ENCODE results near the gene MRPL38. TPM values are rescaled to one million over a fixed set of nuclear protein-coding genes. Genes with fewer than 3 reads are reported as not detected.

The MRPL38 gene
- total RNA-seq, 1 experiment from 2014 or later, result 74.5 TPM

DNA sequence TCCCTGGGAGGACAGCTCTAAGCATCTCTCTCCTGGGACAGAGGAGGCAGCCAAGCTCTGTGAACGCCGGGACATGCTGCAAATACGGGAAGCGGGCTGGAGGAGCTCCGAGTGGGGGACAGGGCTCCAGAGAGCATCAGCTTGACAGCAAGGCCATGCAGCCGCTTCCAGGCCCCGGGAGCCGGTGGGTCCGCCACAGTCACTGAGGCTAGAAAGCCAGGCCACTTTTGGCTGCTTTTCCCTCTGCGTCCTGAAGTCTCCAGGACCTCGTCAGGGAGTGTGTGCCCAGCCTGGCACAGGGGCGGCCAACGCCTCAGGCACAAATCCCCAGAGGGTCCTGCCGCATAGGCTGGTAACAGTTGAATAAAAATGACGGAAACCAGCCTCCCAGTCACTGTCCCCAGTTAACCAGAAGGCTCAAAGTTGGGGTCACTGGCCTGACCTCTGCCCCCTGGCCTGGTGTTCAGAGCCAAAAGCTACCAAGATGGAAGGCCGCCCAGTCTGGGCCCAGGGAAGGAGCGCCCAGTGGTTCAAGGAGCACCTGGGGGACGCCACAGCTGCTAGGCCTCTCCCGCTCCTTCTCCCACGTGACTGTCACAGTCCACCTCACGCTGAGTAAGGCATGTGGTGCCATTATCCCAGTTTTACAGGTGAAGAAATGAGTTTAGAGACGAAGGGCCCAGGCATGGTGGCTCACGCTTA is 4.8 kb downstream of the MRPL38 start:
- Histone ChIP-seq H3K27ac (ENCODE audit: low read length) (no peak overlapping the region), H3F3A (ENCODE audit: low read length, unreplicated experiment) (peaks cover 9% of the 10 kb centered on the region), H3K9me2 (replicated peaks; ENCODE audit: low read length) (no peaks in the 10 kb centered on the region), H3K4me1 (ENCODE audit: insufficient read depth, low read length) (peaks cover 24% of the 10 kb centered on the region), H3K27me3 (ENCODE audit: low read length) (no peaks in the 10 kb centered on the region), H3K4me2 (ENCODE audit: low read length) (no peak overlapping the region), H4K20me1 (ENCODE audit: low read length) (no peaks in the 10 kb centered on the region), H3K9ac (ENCODE audit: low read length) (no peak overlapping the region), H3K4me3 (ENCODE audit: low read length) (no peak overlapping the region), H3K36me3 (ENCODE audit: low read depth, low read length) (peaks cover 32% of the 10 kb centered on the region), H3K79me2 (ENCODE audit: low read length) (peaks cover 41% of the 10 kb centered on the region), H3K9me3 (ENCODE audit: low read length) (no peaks in the 10 kb centered on the region), H2AFZ (ENCODE audit: low read length) (no peak overlapping the region)
- ATAC-seq (no peak), DNase-seq (no peak)
- POLR2A ChIA-PET (ENCODE audit: unreplicated experiment), result no interaction called here
- intact Hi-C loops (cut with micrococcal nuclease), result loop anchor here (5.0 to 10.0 kb wide), 2 partner anchors 118 to 375 kb away; partner anchors contain the start of gene UNK
- CTCF ChIA-PET, result no interaction called here
- TF ChIP-seq EZH2phosphoT487 (IDR thresholded peaks at IDR 0.05; ENCODE audit: borderline replicate concordance, low read length) (no peak), EZH2 (IDR thresholded peaks at IDR 0.05; ENCODE audit: low read length, unreplicated experiment) (no peak)
- TF ChIP-seq, protein P1, sequence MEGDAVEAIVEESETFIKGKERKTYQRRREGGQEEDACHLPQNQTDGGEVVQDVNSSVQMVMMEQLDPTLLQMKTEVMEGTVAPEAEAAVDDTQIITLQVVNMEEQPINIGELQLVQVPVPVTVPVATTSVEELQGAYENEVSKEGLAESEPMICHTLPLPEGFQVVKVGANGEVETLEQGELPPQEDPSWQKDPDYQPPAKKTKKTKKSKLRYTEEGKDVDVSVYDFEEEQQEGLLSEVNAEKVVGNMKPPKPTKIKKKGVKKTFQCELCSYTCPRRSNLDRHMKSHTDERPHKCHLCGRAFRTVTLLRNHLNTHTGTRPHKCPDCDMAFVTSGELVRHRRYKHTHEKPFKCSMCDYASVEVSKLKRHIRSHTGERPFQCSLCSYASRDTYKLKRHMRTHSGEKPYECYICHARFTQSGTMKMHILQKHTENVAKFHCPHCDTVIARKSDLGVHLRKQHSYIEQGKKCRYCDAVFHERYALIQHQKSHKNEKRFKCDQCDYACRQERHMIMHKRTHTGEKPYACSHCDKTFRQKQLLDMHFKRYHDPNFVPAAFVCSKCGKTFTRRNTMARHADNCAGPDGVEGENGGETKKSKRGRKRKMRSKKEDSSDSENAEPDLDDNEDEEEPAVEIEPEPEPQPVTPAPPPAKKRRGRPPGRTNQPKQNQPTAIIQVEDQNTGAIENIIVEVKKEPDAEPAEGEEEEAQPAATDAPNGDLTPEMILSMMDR (conservative IDR thresholded peaks at IDR 0.05; ENCODE audit: low read depth, low read length), result no peak
- BruUV-seq (replicated peaks), result no TSS peak

DNA sequence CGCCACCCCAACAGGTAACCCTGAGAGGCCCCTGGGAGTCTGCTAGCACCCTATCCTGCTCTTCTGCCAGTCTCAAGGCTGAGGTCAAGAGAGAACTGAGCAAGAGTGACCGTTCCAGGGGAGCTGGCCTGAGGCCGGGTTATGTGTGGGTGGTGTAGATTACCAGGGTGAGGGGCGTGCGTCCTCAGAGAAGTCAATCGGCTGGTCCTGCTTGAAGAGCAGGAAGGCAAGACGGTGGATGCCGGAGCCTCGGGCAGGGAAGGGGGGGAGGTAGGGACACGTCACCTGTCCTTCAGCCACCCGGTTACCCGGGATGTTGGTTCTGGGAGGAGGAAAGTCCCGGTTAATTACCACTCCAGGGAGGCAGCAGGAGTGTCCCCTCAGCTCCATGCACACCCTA is 5.3 kb downstream of the MRPL38 start:
- BruUV-seq (replicated peaks), result no TSS peak
- H3K27ac ChIP-seq (ENCODE audit: low read length), result no peak overlapping the region
- intact Hi-C loops (cut with micrococcal nuclease), result loop anchor here (5.0 kb wide), 1 partner anchor 117 kb away; the partner anchor contains the start of gene UNK
- ATAC-seq (no peak), DNase-seq (no peak)
- peaks cover 44% of the 10 kb centered on the region for H3K79me2 ChIP-seq (ENCODE audit: low read length)
- peaks cover 9% of the 10 kb centered on the region for H3F3A ChIP-seq (ENCODE audit: low read length, unreplicated experiment)
- no peaks in the 10 kb centered on the region for H3K9me3 ChIP-seq (ENCODE audit: low read length)
- H3K4me2 ChIP-seq (ENCODE audit: low read length), result no peak overlapping the region
- no peak overlapping the region for H3K9ac ChIP-seq (ENCODE audit: low read length)
- H3K4me1 ChIP-seq (ENCODE audit: insufficient read depth, low read length), result peaks cover 24% of the 10 kb centered on the region
- H3K27me3 ChIP-seq (ENCODE audit: low read length), result no peaks in the 10 kb centered on the region
- TF ChIP-seq EZH2 (IDR thresholded peaks at IDR 0.05; ENCODE audit: low read length, unreplicated experiment) (no peak), EZH2phosphoT487 (IDR thresholded peaks at IDR 0.05; ENCODE audit: borderline replicate concordance, low read length) (no peak)
- TF ChIP-seq, protein P1 (conservative IDR thresholded peaks at IDR 0.05; ENCODE audit: low read depth, low read length), result no peak
- no peak overlapping the region for H2AFZ ChIP-seq (ENCODE audit: low read length)
- no peaks in the 10 kb centered on the region for H4K20me1 ChIP-seq (ENCODE audit: low read length)
- CTCF ChIA-PET, result no interaction called here
- H3K36me3 ChIP-seq (ENCODE audit: low read depth, low read length), result peaks cover 32% of the 10 kb centered on the region
- H3K9me2 ChIP-seq (replicated peaks; ENCODE audit: low read length), result no peaks in the 10 kb centered on the region
- POLR2A ChIA-PET (ENCODE audit: unreplicated experiment), result interaction anchor here (0.5 kb wide), 1 partner anchor 1265 kb away, joined by 4 read pairs; no protein-coding TSS in a partner anchor
- no peak overlapping the region for H3K4me3 ChIP-seq (ENCODE audit: low read length)

DNA sequence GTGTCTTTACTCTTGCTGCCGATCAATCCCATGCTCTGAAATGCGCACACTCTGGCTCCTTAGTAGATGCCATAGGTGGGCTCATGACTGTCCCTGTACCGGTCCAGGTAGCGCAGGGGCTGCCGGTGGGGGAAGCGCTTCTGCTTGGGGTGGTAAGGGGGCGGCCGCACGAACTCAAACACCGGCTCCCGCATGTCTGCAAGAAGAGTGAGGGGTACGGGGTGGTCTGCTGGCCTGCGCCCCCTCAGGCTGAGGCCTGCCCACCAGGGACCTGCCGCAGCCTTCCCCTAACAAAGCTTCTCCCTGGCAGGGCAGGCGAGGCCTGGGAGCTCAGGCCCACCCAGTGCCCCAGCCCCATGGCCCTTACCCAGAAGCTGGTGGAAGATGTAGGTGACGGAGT is 5.9 kb downstream of the MRPL38 start:
- Histone ChIP-seq H2AFZ (ENCODE audit: low read length) (no peak overlapping the region), H3K79me2 (ENCODE audit: low read length) (peaks cover 44% of the 10 kb centered on the region), H3F3A (ENCODE audit: low read length, unreplicated experiment) (peaks cover 9% of the 10 kb centered on the region), H3K9ac (ENCODE audit: low read length) (no peak overlapping the region), H3K9me2 (replicated peaks; ENCODE audit: low read length) (no peaks in the 10 kb centered on the region), H3K27me3 (ENCODE audit: low read length) (no peaks in the 10 kb centered on the region), H3K4me2 (ENCODE audit: low read length) (no peak overlapping the region), H3K4me1 (ENCODE audit: insufficient read depth, low read length) (peaks cover 23% of the 10 kb centered on the region), H3K36me3 (ENCODE audit: low read depth, low read length) (peaks cover 32% of the 10 kb centered on the region), H3K27ac (ENCODE audit: low read length) (no peak overlapping the region), H4K20me1 (ENCODE audit: low read length) (no peaks in the 10 kb centered on the region), H3K9me3 (ENCODE audit: low read length) (no peaks in the 10 kb centered on the region), H3K4me3 (ENCODE audit: low read length) (no peak overlapping the region)
- intact Hi-C loops (cut with micrococcal nuclease), result loop anchor here (5.0 kb wide), 1 partner anchor 116 kb away; the partner anchor contains the start of gene UNK
- no TSS peak for BruUV-seq (replicated peaks)
- ATAC-seq (no peak), DNase-seq (no peak)
- TF ChIP-seq EZH2 (IDR thresholded peaks at IDR 0.05; ENCODE audit: low read length, unreplicated experiment) (no peak), EZH2phosphoT487 (IDR thresholded peaks at IDR 0.05; ENCODE audit: borderline replicate concordance, low read length) (no peak)
- TF ChIP-seq, protein P1 (conservative IDR thresholded peaks at IDR 0.05; ENCODE audit: low read depth, low read length), result no peak
- POLR2A ChIA-PET (ENCODE audit: unreplicated experiment), result no interaction called here
- CTCF ChIA-PET, result no interaction called here
